A549 (cell line): ENCODE data around the gene PCDH8.

ENCODE experiments used
- MAX ChIP-seq: IDR thresholded peaks from 2 replicates; pipeline ENCODE4 v1.6.1; 2012
- NPAS2 ChIP-seq: fragments of 250-450 bp; sonication (Bioruptor Pico); IDR thresholded peaks from 2 replicates; pipeline ENCODE4 v1.8.0; 2022; ENCODE audit warnings: mild to moderate bottlenecking, moderate library complexity, borderline replicate concordance

GRCh38 chr13:52840066-52840465 lies 8.4 kb downstream of the PCDH8 start:
- TF ChIP-seq NPAS2 (no peak), MAX (no peak)
